ENCODE results near the gene GLYATL1.
"Not testable (repeated sequence)": the region's sequence is repeated elsewhere in the genome, so short reads cannot be mapped to it uniquely, and the experiment has no call there.

The GLYATL1 gene

GRCh38 chr11:59000003-59000402 is 60.7 kb downstream of the GLYATL1 start:
- no peak for DNase-seq

- not testable (repeated sequence) for DNase-seq
Observed at GRCh38 chr11:59002006-59002405, 62.7 kb downstream of the GLYATL1 start.

Measured in activated T-cell treated with anti-CD3 and anti-CD28 coated beads, Interleukin-2, amount 50 U/mL, for 48 hours (primary cell).